Forelimb muscle (tissue), 1 donor: ENCODE results near the gene PHF12. TPM values are rescaled to one million over a fixed set of nuclear protein-coding genes. Genes with fewer than 3 reads are reported as not detected.

Source experiments
- DNase-seq: peaks from one replicate; pipeline ENCODE4 v3.0.0-alpha.2; 2013; ENCODE audit warnings: low read depth
- polyA plus RNA-seq: library from polyadenylated mRNA; unstranded; fragments of 120-200 nt; gene quantifications from one replicate; pipeline ENCODE4 v1.2.1, GENCODE V29; 2013; ENCODE audit not compliant: insufficient read length

The PHF12 gene
- polyA plus RNA-seq, 1 donor, result 27.9 TPM

DNA sequence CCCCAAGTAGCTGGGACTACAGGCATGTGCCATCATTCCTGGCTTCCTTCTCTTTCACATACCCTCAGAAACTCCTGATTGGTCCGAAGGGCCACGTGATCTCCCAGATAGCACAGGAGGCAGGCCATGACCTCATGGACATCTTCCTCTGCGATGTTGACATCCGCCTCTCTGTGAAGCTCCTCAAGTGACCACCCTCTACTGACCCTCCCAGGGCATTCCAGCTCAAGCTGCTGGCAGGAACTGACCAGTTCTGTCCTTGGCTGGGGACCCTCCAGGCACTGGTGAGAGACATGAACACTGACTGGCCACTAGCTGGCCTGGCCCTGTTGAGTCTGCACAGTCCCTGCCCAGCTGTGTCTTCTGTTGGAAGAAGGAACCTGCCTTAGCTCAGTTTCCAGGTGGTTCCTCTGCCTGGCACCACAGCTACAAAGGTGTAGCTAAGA lies 90.9 kb downstream of the PHF12 start:
- no peak for DNase-seq

- DNase-seq, result no peak
These were observed 92.4 kb downstream of the PHF12 start for GRCh38 chr17:28858801-28859355.

DNA sequence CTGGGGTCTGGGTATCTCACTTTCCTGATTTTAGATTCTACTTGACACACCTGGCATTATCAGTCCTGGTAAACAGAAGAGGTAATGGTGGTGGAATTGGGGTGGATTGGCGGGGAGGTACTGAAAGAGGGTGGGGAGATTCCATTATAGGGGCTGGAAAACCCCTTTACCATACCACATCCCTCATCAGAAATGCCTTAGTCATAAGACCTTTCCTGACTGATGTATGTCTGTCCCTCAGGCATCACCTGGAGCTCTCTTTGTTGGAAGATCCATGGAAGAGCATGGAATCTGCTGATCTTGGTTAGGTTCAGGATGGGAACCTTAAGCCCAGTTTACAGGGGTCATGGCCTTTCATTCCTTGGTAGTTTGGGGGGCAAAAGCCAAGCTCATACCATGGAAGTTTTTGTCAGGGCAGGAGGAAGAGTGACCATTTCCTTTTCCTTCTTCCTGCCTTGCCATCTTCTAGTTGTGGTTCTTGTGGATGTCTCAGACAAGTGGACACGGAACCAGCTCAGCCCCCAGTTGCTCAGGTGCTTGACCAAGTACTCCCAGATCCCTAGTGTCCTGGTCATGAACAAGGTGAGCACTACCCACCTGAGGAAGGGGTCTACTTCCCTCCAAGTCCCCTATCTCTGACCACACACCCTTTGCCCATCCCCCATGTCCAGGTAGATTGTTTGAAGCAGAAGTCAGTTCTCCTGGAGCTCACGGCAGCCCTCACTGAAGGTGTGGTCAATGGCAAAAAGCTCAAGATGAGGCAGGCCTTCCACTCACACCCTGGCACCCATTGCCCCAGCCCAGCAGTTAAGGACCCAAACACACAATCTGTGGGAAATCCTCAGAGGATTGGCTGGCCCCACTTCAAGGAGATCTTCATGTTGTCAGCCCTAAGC lies 93.2 kb downstream of the PHF12 start:
- DNase-seq, result no peak

GRCh38 chr17:28856028-28856574 lies 95.2 kb downstream of the PHF12 start:
- DNase-seq, result no peak

GRCh38 chr17:28855336-28855679 lies 96.0 kb downstream of the PHF12 start:
- DNase-seq, result no peak

Other genes starting within 250 kb of the PHF12 start
- 3.1 TPM for gene PROCA1, start 239.6 kb downstream of the PHF12 start, polyA plus RNA-seq
- 61.9 TPM for gene RAB34, start 233.7 kb downstream of the PHF12 start, polyA plus RNA-seq
- 1,425 TPM for gene RPL23A, start 231.5 kb downstream of the PHF12 start, polyA plus RNA-seq
- 4.2 TPM for gene TLCD1, start 225.3 kb downstream of the PHF12 start, polyA plus RNA-seq
- 3.3 TPM for gene NEK8, start 222.7 kb downstream of the PHF12 start, polyA plus RNA-seq
- gene TRAF4, start 207.5 kb downstream of the PHF12 start, polyA plus RNA-seq, result 53.6 TPM
- gene FAM222B, start 108.7 kb downstream of the PHF12 start, polyA plus RNA-seq, result 13.2 TPM
- gene ERAL1, start 96.5 kb downstream of the PHF12 start, polyA plus RNA-seq, result 42.0 TPM
- 72.4 TPM for gene FLOT2, start 53.8 kb downstream of the PHF12 start, polyA plus RNA-seq
- 2.8 TPM for gene DHRS13, start 48.4 kb downstream of the PHF12 start, polyA plus RNA-seq
- gene SEZ6, start 54.5 kb upstream of the PHF12 start, polyA plus RNA-seq, result 0.34 TPM
- 1.9 TPM for gene PIPOX, start 91.6 kb upstream of the PHF12 start, polyA plus RNA-seq
- 292 TPM for gene MYO18A, start 228.9 kb upstream of the PHF12 start, polyA plus RNA-seq